IMR-90 (cell line): ENCODE results near the gene CCSER2. TPM values are rescaled to one million over a fixed set of nuclear protein-coding genes. Genes with fewer than 3 reads are reported as not detected.

Experiments
- ATAC-seq: fragments of 200-7000 bp; cut with Tn5 transposase; 2 replicates; pipeline ENCODE4 v1.9.1; 2020; ENCODE audit warnings: low read depth, mild to moderate bottlenecking, moderate library complexity
- BruUV-seq: library from RNA; stranded (reverse); fragments of 400-500 nt; replicated peaks from 2 replicates; lab custom pipeline; 2021; lab: Mats Ljungman, UMichigan
- CTCF ChIA-PET: fragments of 300-600 bp; formaldehyde crosslinking; extraction: SDS; loops from one replicate; lab custom pipeline; 2021; ENCODE audit warnings: antibody characterized with exemption; lab: Yijun Ruan, JAX
- POLR2A ChIA-PET: fragments of 300-600 bp; sonication (Branson Sonifier 250); formaldehyde crosslinking; loops from one replicate; lab custom pipeline; 2022; ENCODE audit warnings: antibody characterized with exemption; ENCODE audit not compliant: unreplicated experiment; lab: Charles Lee
- DNase-seq: peaks from one replicate; pipeline ENCODE4 v3.0.0; 2013
- H2AFZ ChIP-seq: replicated peaks from 2 replicates; pipeline ENCODE3; 2013; ENCODE audit warnings: low read length, mild to moderate bottlenecking; ENCODE audit not compliant: poor library complexity
- H2AK5ac ChIP-seq: 2 replicates; pipeline ENCODE4 v1.6.1; 2013; ENCODE audit warnings: low read depth, low read length, inconsistent platforms
- H2AK9ac ChIP-seq: replicated peaks from 2 replicates; pipeline ENCODE3; 2013; ENCODE audit warnings: mild to moderate bottlenecking, low read depth, low read length, moderate library complexity; ENCODE audit not compliant: poor library complexity
- H2BK120ac ChIP-seq: 2 replicates; pipeline ENCODE4 v1.6.1; 2013; ENCODE audit warnings: low read depth, low read length, inconsistent platforms
- H2BK15ac ChIP-seq: 3 replicates; pipeline ENCODE4 v1.6.1; 2013; ENCODE audit warnings: low read depth, low read length, inconsistent platforms
- H2BK20ac ChIP-seq: 2 replicates; pipeline ENCODE4 v1.6.1; 2013; ENCODE audit warnings: low read depth, mild to moderate bottlenecking, inconsistent platforms, low read length, moderate library complexity
- H2BK5ac ChIP-seq: 2 replicates; pipeline ENCODE4 v1.6.1; 2013; ENCODE audit warnings: mild to moderate bottlenecking, low read depth, low read length, inconsistent platforms; ENCODE audit not compliant: poor library complexity, severe bottlenecking
- H3K14ac ChIP-seq: replicated peaks from 2 replicates; pipeline ENCODE4 v1.6.1; 2013; ENCODE audit warnings: low read depth, low read length, inconsistent platforms
- H3K18ac ChIP-seq: 2 replicates; pipeline ENCODE4 v1.6.1; 2013; ENCODE audit warnings: low read depth, low read length, control low read depth
- H3K23ac ChIP-seq: 2 replicates; pipeline ENCODE4 v1.6.1; 2013; ENCODE audit warnings: low read depth, low read length, inconsistent platforms
- H3K27ac ChIP-seq: 2 replicates; pipeline ENCODE4 v1.5.1; 2013; ENCODE audit warnings: mild to moderate bottlenecking, control low read depth, low read length; ENCODE audit not compliant: insufficient read depth
- H3K27me3 ChIP-seq: 2 replicates; pipeline ENCODE4 v1.6.1; 2013; ENCODE audit warnings: low read length; ENCODE audit not compliant: control insufficient read depth, insufficient read depth
- H3K36me3 ChIP-seq: 2 replicates; pipeline ENCODE4 v1.6.1; 2013; ENCODE audit warnings: low read length, mixed read lengths; ENCODE audit not compliant: control insufficient read depth, insufficient read depth
- H3K4ac ChIP-seq: 2 replicates; pipeline ENCODE4 v1.6.1; 2013; ENCODE audit warnings: low read depth, low read length, inconsistent platforms
- H3K4me1 ChIP-seq: 2 replicates; pipeline ENCODE4 v1.6.1; 2013; ENCODE audit warnings: low read length, mixed read lengths; ENCODE audit not compliant: control insufficient read depth, insufficient read depth
- H3K4me2 ChIP-seq: 2 replicates; pipeline ENCODE4 v1.6.1; 2013; ENCODE audit warnings: low read depth, mild to moderate bottlenecking, control low read depth, low read length, moderate library complexity
- H3K4me3 ChIP-seq: 2 replicates; pipeline ENCODE4 v1.5.1; 2013; ENCODE audit warnings: low read depth, mild to moderate bottlenecking, control low read depth, low read length, moderate library complexity; ENCODE audit not compliant: insufficient read depth
- H3K56ac ChIP-seq: 2 replicates; pipeline ENCODE4 v1.6.1; 2013; ENCODE audit warnings: low read length, inconsistent platforms; ENCODE audit not compliant: insufficient read depth; ENCODE audit errors: extremely low read depth
- H3K79me1 ChIP-seq, 2 experiments: 2 replicates each; pipeline ENCODE4 v1.6.1; 2013; ENCODE audit warnings: low read length in 2 of 2, inconsistent platforms in 1 of 2, low read depth in 1 of 2
- H3K9ac ChIP-seq: 2 replicates; pipeline ENCODE4 v1.6.1; 2013; ENCODE audit warnings: low read depth, low read length, control low read depth
- H3K9me1 ChIP-seq: 2 replicates; pipeline ENCODE4 v1.6.1; 2013; ENCODE audit warnings: low read length, inconsistent platforms; ENCODE audit not compliant: insufficient read depth
- H3K9me3 ChIP-seq: 2 replicates; pipeline ENCODE4 v1.6.1; 2013; ENCODE audit warnings: low read length; ENCODE audit not compliant: control insufficient read depth, insufficient read depth
- H4K20me1 ChIP-seq: 2 replicates; pipeline ENCODE4 v1.6.1; 2013; ENCODE audit warnings: low read length, inconsistent platforms; ENCODE audit not compliant: insufficient read depth
- H4K5ac ChIP-seq: 2 replicates; pipeline ENCODE4 v1.6.1; 2013; ENCODE audit warnings: mild to moderate bottlenecking, low read depth, low read length, control low read depth
- H4K8ac ChIP-seq, 2 experiments: 2 replicates each; pipeline ENCODE4 v1.6.1; 2013; ENCODE audit warnings: low read depth in 2 of 2, low read length in 2 of 2, control low read depth in 1 of 2, inconsistent platforms in 1 of 2
- H4K91ac ChIP-seq: 2 replicates; pipeline ENCODE4 v1.6.1; 2013; ENCODE audit warnings: low read depth, low read length, inconsistent platforms; ENCODE audit not compliant: insufficient read depth
- BHLHE40 ChIP-seq: fragments of 150-350 bp; IDR thresholded peaks from 2 replicates; pipeline ENCODE4 v1.6.1; 2016; ENCODE audit warnings: mild to moderate bottlenecking, low read depth, low read length
- CEBPB ChIP-seq: IDR thresholded peaks from 2 replicates; pipeline ENCODE4 v1.6.1; 2012; ENCODE audit warnings: low read depth, low read length, improper control_type of control experiment
- CHD1 ChIP-seq: IDR thresholded peaks from 2 replicates; pipeline ENCODE4 v1.6.1; 2012; ENCODE audit warnings: low read depth, low read length, improper control_type of control experiment
- FOS ChIP-seq: fragments of 150-350 bp; IDR thresholded peaks from 2 replicates; pipeline ENCODE4 v1.6.1; 2016; ENCODE audit warnings: low read depth, low read length
- MAFK ChIP-seq: IDR thresholded peaks from 2 replicates; pipeline ENCODE4 v1.6.1; 2012; ENCODE audit warnings: low read depth, low read length, improper control_type of control experiment
- MAZ ChIP-seq: IDR thresholded peaks from 2 replicates; pipeline ENCODE4 v1.6.1; 2012; ENCODE audit warnings: low read depth, mild to moderate bottlenecking, low read length, improper control_type of control experiment, moderate library complexity, borderline replicate concordance
- MXI1 ChIP-seq: IDR thresholded peaks from 2 replicates; pipeline ENCODE4 v1.6.1; 2012; ENCODE audit warnings: low read depth, mild to moderate bottlenecking, low read length, moderate library complexity, borderline replicate concordance
- NFE2L2 ChIP-seq: fragments of 150-350 bp; IDR thresholded peaks from 2 replicates; pipeline ENCODE4 v1.6.1; 2016; ENCODE audit warnings: low read depth, mild to moderate bottlenecking, low read length
- POLR2A ChIP-seq: IDR thresholded peaks from 2 replicates; pipeline ENCODE4 v1.6.1; 2012; ENCODE audit warnings: mild to moderate bottlenecking, low read depth, low read length
- RAD21 ChIP-seq: IDR thresholded peaks from 2 replicates; pipeline ENCODE4 v1.6.1; 2012; ENCODE audit warnings: low read length, improper control_type of control experiment
- RCOR1 ChIP-seq: IDR thresholded peaks from 2 replicates; pipeline ENCODE4 v1.6.1; 2012; ENCODE audit warnings: mild to moderate bottlenecking, low read length, improper control_type of control experiment; ENCODE audit not compliant: insufficient replicate concordance
- RFX5 ChIP-seq: IDR thresholded peaks from 2 replicates; pipeline ENCODE4 v1.8.0; 2012; ENCODE audit warnings: low read depth, mild to moderate bottlenecking, low read length, moderate library complexity
- SMC3 ChIP-seq: fragments of 150-350 bp; IDR thresholded peaks from 2 replicates; pipeline ENCODE4 v1.6.1; 2016; ENCODE audit warnings: low read depth, mild to moderate bottlenecking, antibody characterized with exemption, low read length, moderate library complexity
- WGBS, 2 experiments: methylation state at CpG; one replicate each; pipeline versions ENCODE4 v1.1.5 to v1.1.7; 2013; ENCODE audit warnings: missing lambda C conversion rate in 2 of 2; ENCODE audit not compliant: insufficient read length in 1 of 2; ENCODE audit errors: extremely low coverage in 2 of 2; 5-methylcytosine and 5-hydroxymethylcytosine counted together
- dilution Hi-C: fragments of 300-500 bp; cut with HindIII; formaldehyde crosslinking; loops from one replicate; pipeline ENCODE4 v1.14.3; 2018; ENCODE audit warnings: low sequenced_read_pairs; ENCODE audit not compliant: unreplicated experiment
- in situ Hi-C: fragments of 300-500 bp; cut with MboI; formaldehyde crosslinking; loops from 3 replicates; pipeline ENCODE4 v1.14.3; 2019; ENCODE audit warnings: low sequenced_read_pairs, inconsistent platforms, mixed read lengths
- intact Hi-C: fragments of 100-400 bp; cut with micrococcal nuclease; formaldehyde crosslinking; loops from 2 replicates; pipeline ENCODE4 v1.10.0; 2022
- polyA plus RNA-seq, 3 experiments: library from polyadenylated mRNA; depleted of rRNA; stranded (reverse); fragments of >200 nt; gene quantifications; 2 replicates each; pipeline ENCODE4 v1.2.3, GENCODE V29; 2012; ENCODE audit warnings: low replicate concordance in 1 of 3
- total RNA-seq: library from RNA; depleted of rRNA; stranded (reverse); fragments of >200 nt; gene quantifications from 2 replicates; pipeline ENCODE4 v1.2.3, GENCODE V29; 2012
- TF ChIP-seq, protein P1 (sequence below): fragments of 150-350 bp; IDR thresholded peaks from 2 replicates; pipeline ENCODE4 v1.6.1; 2016; ENCODE audit warnings: low read depth, mild to moderate bottlenecking, low read length, moderate library complexity, borderline replicate concordance
- TF ChIP-seq, protein P2 (sequence below): conservative IDR thresholded peaks from 2 replicates; pipeline ENCODE4 v1.5.1; 2012; ENCODE audit warnings: mild to moderate bottlenecking, low read depth, low read length, improper control_type of control experiment
- TF ChIP-seq, protein P3 (sequence below): fragments of 150-350 bp; IDR thresholded peaks from 2 replicates; pipeline ENCODE4 v1.6.1; 2017; ENCODE audit warnings: mild to moderate bottlenecking, antibody characterized with exemption, low read length, low read depth

Gene CCSER2
- total and polyA plus RNA-seq, 2 of the 4 experiments (the other 2 are of a cell fraction) = 20.4 to 31.7 TPM

DNA sequence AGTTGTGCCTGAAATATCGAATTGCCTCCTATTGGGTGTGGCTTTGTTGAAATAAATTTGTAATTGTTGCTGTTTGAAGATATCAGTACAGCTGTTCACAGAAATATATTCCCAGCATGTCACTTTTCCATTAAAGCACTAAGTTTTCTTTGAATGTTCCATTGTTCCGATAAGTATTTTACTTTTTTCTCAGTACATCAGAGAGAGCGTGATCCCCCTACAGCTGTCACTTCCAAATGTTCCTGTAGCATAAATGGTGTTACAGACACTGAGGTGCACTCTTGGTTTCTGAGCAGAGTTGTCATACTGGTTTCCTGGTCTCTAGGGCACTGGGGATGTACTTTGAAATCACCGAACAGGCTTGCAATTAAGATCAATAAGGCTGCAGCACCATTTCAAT lies 189.2 kb downstream of the CCSER2 start:
- H3K14ac ChIP-seq = no peak overlapping the region
- no peak overlapping the region for H4K5ac ChIP-seq
- no peak overlapping the region for H2BK20ac ChIP-seq
- H3K4me1 ChIP-seq = no peaks in the 10 kb centered on the region
- WGBS, 2 experiments = no CpG with 5 or more reads among the region's 4 CpGs
- no peak overlapping the region for H3K4ac ChIP-seq
- no peaks in the 10 kb centered on the region for H3K27me3 ChIP-seq
- H2BK120ac ChIP-seq = no peak overlapping the region
- H3K9me1 ChIP-seq = 0 out of 2 replicates have a peak, but pooled peaks cover 3% of the 10 kb centered on the region
- POLR2A ChIA-PET = no interaction called here
- dilution Hi-C loops = no loop called here
- H4K20me1 ChIP-seq = no peaks in the 10 kb centered on the region
- no peak overlapping the region for H3K4me3 ChIP-seq
- no peak overlapping the region for H3K27ac ChIP-seq
- in situ Hi-C loops = no loop called here
- intact Hi-C loops = no loop called here
- H3K79me1 ChIP-seq = peaks cover 0 to 9% of the 10 kb centered on the region in 2 experiments; a peak in 2 of 4 replicates
- H3K9me3 ChIP-seq = no peaks in the 10 kb centered on the region
- H3K23ac ChIP-seq = no peak overlapping the region
- H2AK5ac ChIP-seq = no peak overlapping the region
- H3K4me2 ChIP-seq = no peak overlapping the region
- CTCF ChIA-PET = no interaction called here
- no peak overlapping the region for H2AFZ ChIP-seq
- peaks cover 6% of the 10 kb centered on the region for H3K36me3 ChIP-seq
- no TSS peak for BruUV-seq
- ATAC-seq (no peak), DNase-seq (no peak)
- H4K8ac ChIP-seq = no peak overlapping the region
- no peak for TF ChIP-seq SMC3
- no peak for TF ChIP-seq NFE2L2
- TF ChIP-seq, protein P1, sequence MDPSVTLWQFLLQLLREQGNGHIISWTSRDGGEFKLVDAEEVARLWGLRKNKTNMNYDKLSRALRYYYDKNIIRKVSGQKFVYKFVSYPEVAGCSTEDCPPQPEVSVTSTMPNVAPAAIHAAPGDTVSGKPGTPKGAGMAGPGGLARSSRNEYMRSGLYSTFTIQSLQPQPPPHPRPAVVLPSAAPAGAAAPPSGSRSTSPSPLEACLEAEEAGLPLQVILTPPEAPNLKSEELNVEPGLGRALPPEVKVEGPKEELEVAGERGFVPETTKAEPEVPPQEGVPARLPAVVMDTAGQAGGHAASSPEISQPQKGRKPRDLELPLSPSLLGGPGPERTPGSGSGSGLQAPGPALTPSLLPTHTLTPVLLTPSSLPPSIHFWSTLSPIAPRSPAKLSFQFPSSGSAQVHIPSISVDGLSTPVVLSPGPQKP = no peak
- no peak for TF ChIP-seq FOS
- no peak for TF ChIP-seq RFX5
- no peak for TF ChIP-seq RAD21
- no peak for TF ChIP-seq MXI1
- TF ChIP-seq, protein P2, sequence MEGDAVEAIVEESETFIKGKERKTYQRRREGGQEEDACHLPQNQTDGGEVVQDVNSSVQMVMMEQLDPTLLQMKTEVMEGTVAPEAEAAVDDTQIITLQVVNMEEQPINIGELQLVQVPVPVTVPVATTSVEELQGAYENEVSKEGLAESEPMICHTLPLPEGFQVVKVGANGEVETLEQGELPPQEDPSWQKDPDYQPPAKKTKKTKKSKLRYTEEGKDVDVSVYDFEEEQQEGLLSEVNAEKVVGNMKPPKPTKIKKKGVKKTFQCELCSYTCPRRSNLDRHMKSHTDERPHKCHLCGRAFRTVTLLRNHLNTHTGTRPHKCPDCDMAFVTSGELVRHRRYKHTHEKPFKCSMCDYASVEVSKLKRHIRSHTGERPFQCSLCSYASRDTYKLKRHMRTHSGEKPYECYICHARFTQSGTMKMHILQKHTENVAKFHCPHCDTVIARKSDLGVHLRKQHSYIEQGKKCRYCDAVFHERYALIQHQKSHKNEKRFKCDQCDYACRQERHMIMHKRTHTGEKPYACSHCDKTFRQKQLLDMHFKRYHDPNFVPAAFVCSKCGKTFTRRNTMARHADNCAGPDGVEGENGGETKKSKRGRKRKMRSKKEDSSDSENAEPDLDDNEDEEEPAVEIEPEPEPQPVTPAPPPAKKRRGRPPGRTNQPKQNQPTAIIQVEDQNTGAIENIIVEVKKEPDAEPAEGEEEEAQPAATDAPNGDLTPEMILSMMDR = no peak
- TF ChIP-seq POLR2A = no peak
- TF ChIP-seq, protein P3, sequence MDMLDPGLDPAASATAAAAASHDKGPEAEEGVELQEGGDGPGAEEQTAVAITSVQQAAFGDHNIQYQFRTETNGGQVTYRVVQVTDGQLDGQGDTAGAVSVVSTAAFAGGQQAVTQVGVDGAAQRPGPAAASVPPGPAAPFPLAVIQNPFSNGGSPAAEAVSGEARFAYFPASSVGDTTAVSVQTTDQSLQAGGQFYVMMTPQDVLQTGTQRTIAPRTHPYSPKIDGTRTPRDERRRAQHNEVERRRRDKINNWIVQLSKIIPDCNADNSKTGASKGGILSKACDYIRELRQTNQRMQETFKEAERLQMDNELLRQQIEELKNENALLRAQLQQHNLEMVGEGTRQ = no peak
- no peak for TF ChIP-seq BHLHE40
- TF ChIP-seq MAZ = no peak
- TF ChIP-seq CEBPB = no peak
- TF ChIP-seq CHD1 = no peak
- no peak for TF ChIP-seq MAFK
- TF ChIP-seq RCOR1 = no peak
- H4K91ac ChIP-seq = no peak overlapping the region
- H3K56ac ChIP-seq = no peak overlapping the region
- no peak overlapping the region for H2BK5ac ChIP-seq
- no peak overlapping the region for H3K9ac ChIP-seq
- no peak overlapping the region for H2BK15ac ChIP-seq
- H3K18ac ChIP-seq = no peak overlapping the region
- H2AK9ac ChIP-seq = no peak overlapping the region
